ENCODE measurements around the gene IPO9.

The IPO9 gene

GRCh38 chr1:201888282-201889089 lies 59.5 kb downstream of the IPO9 start, which contains the start of gene SHISA4:
TSS of gene SHISA4 (plus strand) at chr1:201888898. CDS start at chr1:201888995, 97 bp downstream.
- DNase-seq (no peak), ATAC-seq (ENCODE audit: insufficient read depth, low read depth) (no peak)
- Histone ChIP-seq H3K27ac (ENCODE audit: low read length) (no peak within 1 kb of the TSS), H3K4me2 (ENCODE audit: insufficient read depth, low read length) (no peak within 1 kb of the TSS), H2AFZ (ENCODE audit: low read depth, low read length) (no peak within 1 kb of the TSS), H3K9me3 (ENCODE audit: insufficient read depth, low read length, severe bottlenecking) (no peaks in the 10 kb centered on the region), H3K79me2 (ENCODE audit: insufficient read depth, low read length) (no peaks in the 10 kb centered on the region), H3K36me3 (ENCODE audit: insufficient read depth, low read length) (no peaks in the 10 kb centered on the region), H3K27me3 (ENCODE audit: insufficient read depth, low read length, poor library complexity) (peaks cover 29% of the 10 kb centered on the region), H3K9ac (ENCODE audit: low read depth, low read length) (no peak within 1 kb of the TSS), H3K4me1 (ENCODE audit: insufficient read depth, low read length) (no peaks in the 10 kb centered on the region), H3K4me3 (ENCODE audit: low read depth in 1 of 2, low read length in 2 of 2) (no peak within 1 kb of the TSS), H4K20me1 (ENCODE audit: insufficient read depth, low read length) (no peaks in the 10 kb centered on the region; the same call in 1 of the 2 replicates)
- TF ChIP-seq EZH2 (IDR thresholded peaks at IDR 0.05; ENCODE audit: borderline replicate concordance, low read depth, low read length, severe bottlenecking) (no peak), CTCF (IDR thresholded peaks at IDR 0.05; ENCODE audit: borderline replicate concordance, extremely low read depth, low read length, poor library complexity, severe bottlenecking) (no peak)

GRCh38 chr1:201889090-201889968 lies 60.4 kb downstream of the IPO9 start:
- no peak for TF ChIP-seq CTCF (IDR thresholded peaks at IDR 0.05; ENCODE audit: borderline replicate concordance, extremely low read depth, low read length, poor library complexity, severe bottlenecking)
- TF ChIP-seq EZH2 (IDR thresholded peaks at IDR 0.05; ENCODE audit: borderline replicate concordance, low read depth, low read length, severe bottlenecking): no peak
- DNase-seq (no peak), ATAC-seq (ENCODE audit: insufficient read depth, low read depth) (no peak)
- Histone ChIP-seq H3K4me3 (ENCODE audit: low read depth in 1 of 2, low read length in 2 of 2) (no peak overlapping the region), H3K4me2 (ENCODE audit: insufficient read depth, low read length) (no peak overlapping the region), H3K79me2 (ENCODE audit: insufficient read depth, low read length) (no peaks in the 10 kb centered on the region), H3K36me3 (ENCODE audit: insufficient read depth, low read length) (no peaks in the 10 kb centered on the region), H4K20me1 (ENCODE audit: insufficient read depth, low read length) (peaks cover under 1% of the 10 kb centered on the region; the same call in 1 of the 2 replicates), H3K27me3 (ENCODE audit: insufficient read depth, low read length, poor library complexity) (peaks cover 29% of the 10 kb centered on the region), H3K4me1 (ENCODE audit: insufficient read depth, low read length) (no peaks in the 10 kb centered on the region), H3K27ac (ENCODE audit: low read length) (no peak overlapping the region), H2AFZ (ENCODE audit: low read depth, low read length) (no peak overlapping the region), H3K9me3 (ENCODE audit: insufficient read depth, low read length, severe bottlenecking) (no peaks in the 10 kb centered on the region), H3K9ac (ENCODE audit: low read depth, low read length) (no peak overlapping the region)

GRCh38 chr1:201890223-201890622 lies 61.3 kb downstream of the IPO9 start:
- Histone ChIP-seq H3K9me3 (ENCODE audit: insufficient read depth, low read length, severe bottlenecking) (no peaks in the 10 kb centered on the region), H3K79me2 (ENCODE audit: insufficient read depth, low read length) (no peaks in the 10 kb centered on the region), H3K4me3 (ENCODE audit: low read depth in 1 of 2, low read length in 2 of 2) (no peak overlapping the region), H3K27ac (ENCODE audit: low read length) (no peak overlapping the region), H3K27me3 (ENCODE audit: insufficient read depth, low read length, poor library complexity) (peaks cover 24% of the 10 kb centered on the region), H3K4me2 (ENCODE audit: insufficient read depth, low read length) (no peak overlapping the region), H3K36me3 (ENCODE audit: insufficient read depth, low read length) (no peaks in the 10 kb centered on the region), H4K20me1 (ENCODE audit: insufficient read depth, low read length) (peaks cover 3% of the 10 kb centered on the region; the same call in 1 of the 2 replicates), H2AFZ (ENCODE audit: low read depth, low read length) (no peak overlapping the region), H3K9ac (ENCODE audit: low read depth, low read length) (no peak overlapping the region), H3K4me1 (ENCODE audit: insufficient read depth, low read length) (no peaks in the 10 kb centered on the region)
- ATAC-seq (ENCODE audit: insufficient read depth, low read depth) (no peak), DNase-seq (no peak)
- no peak for TF ChIP-seq EZH2 (IDR thresholded peaks at IDR 0.05; ENCODE audit: borderline replicate concordance, low read depth, low read length, severe bottlenecking)
- TF ChIP-seq CTCF (IDR thresholded peaks at IDR 0.05; ENCODE audit: borderline replicate concordance, extremely low read depth, low read length, poor library complexity, severe bottlenecking): no peak

All from DND-41 (cell line).